Measurements from ENCODE around the gene RPP30. TPM values are rescaled to one million over a fixed set of nuclear protein-coding genes. Genes with fewer than 3 reads are reported as not detected.

The RPP30 gene
- total and polyA plus RNA-seq, 2 experiments from 2014 or later, result 89.7 to 142 TPM

- H3K4me1 ChIP-seq (ENCODE audit: insufficient read depth), result peaks cover 5% of the 10 kb centered on the region
- no peaks in the 10 kb centered on the region for H3F3A ChIP-seq (replicated peaks; ENCODE audit: low read depth)
- no peaks in the 10 kb centered on the region for H3K27me3 ChIP-seq (ENCODE audit: insufficient read depth)
- Mint-ChIP-seq H3K36me3 (ENCODE audit: low read depth) (peaks cover 36% of the 10 kb centered on the region), H3K4me1 (peaks cover 5% of the 10 kb centered on the region), H3K27ac (no peak overlapping the region), H3K9me3 (peaks cover 14% of the 10 kb centered on the region), H3K4me3 (no peak overlapping the region), H3K27me3 (ENCODE audit: insufficient read depth, low read depth, poor library complexity) (no peaks in the 10 kb centered on the region)
- peaks cover 94% of the 10 kb centered on the region for H3K79me2 ChIP-seq (replicated peaks; ENCODE audit: insufficient read depth)
- no peaks in the 10 kb centered on the region; the same call in 1 of the 2 replicates for H3K36me3 ChIP-seq (ENCODE audit: insufficient read depth)
- H3K9me2 ChIP-seq (ENCODE audit: insufficient read depth), result peaks cover 2% of the 10 kb centered on the region; the same call in 1 of the 2 replicates
- H3K4me2 ChIP-seq, result no peak overlapping the region
- no peak overlapping the region for H3K27ac ChIP-seq (ENCODE audit: low read depth)
- ATAC-seq (no peak), DNase-seq (ENCODE audit: low spot score) (no peak)
- no peak overlapping the region for H2AFZ ChIP-seq
- H4K20me1 ChIP-seq (replicated peaks; ENCODE audit: insufficient read depth), result peaks cover 4% of the 10 kb centered on the region; the same call in 1 of the 2 replicates
- TF ChIP-seq, protein P1, sequence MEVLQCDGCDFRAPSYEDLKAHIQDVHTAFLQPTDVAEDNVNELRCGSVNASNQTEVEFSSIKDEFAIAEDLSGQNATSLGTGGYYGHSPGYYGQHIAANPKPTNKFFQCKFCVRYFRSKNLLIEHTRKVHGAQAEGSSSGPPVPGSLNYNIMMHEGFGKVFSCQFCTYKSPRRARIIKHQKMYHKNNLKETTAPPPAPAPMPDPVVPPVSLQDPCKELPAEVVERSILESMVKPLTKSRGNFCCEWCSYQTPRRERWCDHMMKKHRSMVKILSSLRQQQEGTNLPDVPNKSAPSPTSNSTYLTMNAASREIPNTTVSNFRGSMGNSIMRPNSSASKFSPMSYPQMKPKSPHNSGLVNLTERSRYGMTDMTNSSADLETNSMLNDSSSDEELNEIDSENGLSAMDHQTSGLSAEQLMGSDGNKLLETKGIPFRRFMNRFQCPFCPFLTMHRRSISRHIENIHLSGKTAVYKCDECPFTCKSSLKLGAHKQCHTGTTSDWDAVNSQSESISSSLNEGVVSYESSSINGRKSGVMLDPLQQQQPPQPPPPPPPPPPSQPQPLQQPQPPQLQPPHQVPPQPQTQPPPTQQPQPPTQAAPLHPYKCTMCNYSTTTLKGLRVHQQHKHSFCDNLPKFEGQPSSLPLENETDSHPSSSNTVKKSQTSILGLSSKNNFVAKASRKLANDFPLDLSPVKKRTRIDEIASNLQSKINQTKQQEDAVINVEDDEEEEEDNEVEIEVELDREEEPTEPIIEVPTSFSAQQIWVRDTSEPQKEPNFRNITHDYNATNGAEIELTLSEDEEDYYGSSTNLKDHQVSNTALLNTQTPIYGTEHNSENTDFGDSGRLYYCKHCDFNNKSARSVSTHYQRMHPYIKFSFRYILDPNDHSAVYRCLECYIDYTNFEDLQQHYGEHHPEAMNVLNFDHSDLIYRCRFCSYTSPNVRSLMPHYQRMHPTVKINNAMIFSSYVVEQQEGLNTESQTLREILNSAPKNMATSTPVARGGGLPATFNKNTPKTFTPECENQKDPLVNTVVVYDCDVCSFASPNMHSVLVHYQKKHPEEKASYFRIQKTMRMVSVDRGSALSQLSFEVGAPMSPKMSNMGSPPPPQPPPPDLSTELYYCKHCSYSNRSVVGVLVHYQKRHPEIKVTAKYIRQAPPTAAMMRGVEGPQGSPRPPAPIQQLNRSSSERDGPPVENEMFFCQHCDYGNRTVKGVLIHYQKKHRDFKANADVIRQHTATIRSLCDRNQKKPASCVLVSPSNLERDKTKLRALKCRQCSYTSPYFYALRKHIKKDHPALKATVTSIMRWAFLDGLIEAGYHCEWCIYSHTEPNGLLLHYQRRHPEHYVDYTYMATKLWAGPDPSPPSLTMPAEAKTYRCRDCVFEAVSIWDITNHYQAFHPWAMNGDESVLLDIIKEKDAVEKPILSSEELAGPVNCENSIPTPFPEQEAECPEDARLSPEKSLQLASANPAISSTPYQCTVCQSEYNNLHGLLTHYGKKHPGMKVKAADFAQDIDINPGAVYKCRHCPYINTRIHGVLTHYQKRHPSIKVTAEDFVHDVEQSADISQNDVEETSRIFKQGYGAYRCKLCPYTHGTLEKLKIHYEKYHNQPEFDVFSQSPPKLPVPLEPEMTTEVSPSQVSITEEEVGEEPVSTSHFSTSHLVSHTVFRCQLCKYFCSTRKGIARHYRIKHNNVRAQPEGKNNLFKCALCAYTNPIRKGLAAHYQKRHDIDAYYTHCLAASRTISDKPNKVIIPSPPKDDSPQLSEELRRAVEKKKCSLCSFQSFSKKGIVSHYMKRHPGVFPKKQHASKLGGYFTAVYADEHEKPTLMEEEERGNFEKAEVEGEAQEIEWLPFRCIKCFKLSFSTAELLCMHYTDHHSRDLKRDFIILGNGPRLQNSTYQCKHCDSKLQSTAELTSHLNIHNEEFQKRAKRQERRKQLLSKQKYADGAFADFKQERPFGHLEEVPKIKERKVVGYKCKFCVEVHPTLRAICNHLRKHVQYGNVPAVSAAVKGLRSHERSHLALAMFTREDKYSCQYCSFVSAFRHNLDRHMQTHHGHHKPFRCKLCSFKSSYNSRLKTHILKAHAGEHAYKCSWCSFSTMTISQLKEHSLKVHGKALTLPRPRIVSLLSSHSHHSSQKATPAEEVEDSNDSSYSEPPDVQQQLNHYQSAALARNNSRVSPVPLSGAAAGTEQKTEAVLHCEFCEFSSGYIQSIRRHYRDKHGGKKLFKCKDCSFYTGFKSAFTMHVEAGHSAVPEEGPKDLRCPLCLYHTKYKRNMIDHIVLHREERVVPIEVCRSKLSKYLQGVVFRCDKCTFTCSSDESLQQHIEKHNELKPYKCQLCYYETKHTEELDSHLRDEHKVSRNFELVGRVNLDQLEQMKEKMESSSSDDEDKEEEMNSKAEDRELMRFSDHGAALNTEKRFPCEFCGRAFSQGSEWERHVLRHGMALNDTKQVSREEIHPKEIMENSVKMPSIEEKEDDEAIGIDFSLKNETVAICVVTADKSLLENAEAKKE (CRISPR knock-in tag; IDR thresholded peaks at IDR 0.05), result no peak
- TF ChIP-seq STAT1 (IDR thresholded peaks at IDR 0.05; ENCODE audit: unreplicated experiment) (no peak), ETS1 (IDR thresholded peaks at IDR 0.05) (no peak), EZH2phosphoT487 (IDR thresholded peaks at IDR 0.05; ENCODE audit: unreplicated experiment) (no peak), EZH2 (IDR thresholded peaks at IDR 0.05; ENCODE audit: low read depth, unreplicated experiment) (no peak), REST (IDR thresholded peaks at IDR 0.05; ENCODE audit: unreplicated experiment) (no peak), POLR2AphosphoS5 (IDR thresholded peaks at IDR 0.05; ENCODE audit: low read depth) (no peak), NANOG (IDR thresholded peaks at IDR 0.05; ENCODE audit: borderline replicate concordance) (no peak), ZNF114 (CRISPR knock-in tag; IDR thresholded peaks at IDR 0.05) (no peak), JUNB (IDR thresholded peaks at IDR 0.05; ENCODE audit: unreplicated experiment) (no peak), ZNF331 (CRISPR knock-in tag; IDR thresholded peaks at IDR 0.05; ENCODE audit: low read depth) (no peak), CREB1 (CRISPR knock-in tag; IDR thresholded peaks at IDR 0.05; ENCODE audit: low read depth) (no peak)
- TF ChIP-seq, protein P2, sequence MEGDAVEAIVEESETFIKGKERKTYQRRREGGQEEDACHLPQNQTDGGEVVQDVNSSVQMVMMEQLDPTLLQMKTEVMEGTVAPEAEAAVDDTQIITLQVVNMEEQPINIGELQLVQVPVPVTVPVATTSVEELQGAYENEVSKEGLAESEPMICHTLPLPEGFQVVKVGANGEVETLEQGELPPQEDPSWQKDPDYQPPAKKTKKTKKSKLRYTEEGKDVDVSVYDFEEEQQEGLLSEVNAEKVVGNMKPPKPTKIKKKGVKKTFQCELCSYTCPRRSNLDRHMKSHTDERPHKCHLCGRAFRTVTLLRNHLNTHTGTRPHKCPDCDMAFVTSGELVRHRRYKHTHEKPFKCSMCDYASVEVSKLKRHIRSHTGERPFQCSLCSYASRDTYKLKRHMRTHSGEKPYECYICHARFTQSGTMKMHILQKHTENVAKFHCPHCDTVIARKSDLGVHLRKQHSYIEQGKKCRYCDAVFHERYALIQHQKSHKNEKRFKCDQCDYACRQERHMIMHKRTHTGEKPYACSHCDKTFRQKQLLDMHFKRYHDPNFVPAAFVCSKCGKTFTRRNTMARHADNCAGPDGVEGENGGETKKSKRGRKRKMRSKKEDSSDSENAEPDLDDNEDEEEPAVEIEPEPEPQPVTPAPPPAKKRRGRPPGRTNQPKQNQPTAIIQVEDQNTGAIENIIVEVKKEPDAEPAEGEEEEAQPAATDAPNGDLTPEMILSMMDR (conservative IDR thresholded peaks at IDR 0.05; ENCODE audit: low read depth in 2 of 2), result no peak
- no peak overlapping the region for H3K4me3 ChIP-seq
These were observed 37.4 kb upstream of the RPP30 start for GRCh38 chr10:90834326-90834725.

Data from GM23338 (cell line).